Dermis blood vessel endothelial cell (primary cell): Measurements from ENCODE around the gene USE1. TPM values are rescaled to one million over a fixed set of nuclear protein-coding genes. Genes with fewer than 3 reads are reported as not detected.

Experiments
- DNase-seq: peaks from one replicate; pipeline ENCODE4 v3.0.0; 2010
- total RNA-seq: library from RNA; depleted of rRNA; stranded (reverse); fragments of >200 nt; gene quantifications from 2 replicates; pipeline ENCODE4 v1.2.3, GENCODE V29; 2014

Gene USE1
- total RNA-seq, 1 donor from 2014 or later, result 24.8 TPM

GRCh38 chr19:17235971-17236777 lies 21.0 kb downstream of the USE1 start:
- DNase-seq, result no peak

- DNase-seq, result no peak
Measured at GRCh38 chr19:17236811-17237543, 21.8 kb downstream of the USE1 start.

GRCh38 chr19:17237747-17238706 lies 22.9 kb downstream of the USE1 start:
- no peak for DNase-seq

GRCh38 chr19:17240062-17240752 lies 25.1 kb downstream of the USE1 start:
- DNase-seq, result no peak

GRCh38 chr19:17240826-17241399 lies 25.8 kb downstream of the USE1 start:
- DNase-seq, result no peak

GRCh38 chr19:17242431-17243208 lies 27.5 kb downstream of the USE1 start:
- DNase-seq, result no peak

GRCh38 chr19:17243211-17243829 lies 28.2 kb downstream of the USE1 start:
- DNase-seq, result no peak

GRCh38 chr19:17243830-17244617 lies 28.9 kb downstream of the USE1 start:
- DNase-seq, result peak; percentile 37

- no peak for DNase-seq
Measured at GRCh38 chr19:17244618-17245534, 29.7 kb downstream of the USE1 start.

GRCh38 chr19:17245535-17245984 lies 30.4 kb downstream of the USE1 start, which contains the start of gene NR2F6:
Gene NR2F6 (minus strand): TSS chr19:17245919. CDS start chr19:17245220, 699 bp downstream.
- no peak for DNase-seq

- DNase-seq, result peak; percentile 41
Measured at GRCh38 chr19:17246681-17247425, 31.7 kb downstream of the USE1 start.

GRCh38 chr19:17248011-17248776 lies 33.0 kb downstream of the USE1 start:
- DNase-seq, result no peak

GRCh38 chr19:17249887-17250548 lies 34.9 kb downstream of the USE1 start:
- DNase-seq, result no peak

GRCh38 chr19:17254636-17255035 lies 39.5 kb downstream of the USE1 start:
- DNase-seq, result no peak

GRCh38 chr19:17255150-17255621 lies 40.0 kb downstream of the USE1 start:
- no peak for DNase-seq

- no peak for DNase-seq
Measured at GRCh38 chr19:17256130-17256529, 41.0 kb downstream of the USE1 start.
